GM20000 (cell line): ENCODE data around the gene ITGA6.
"Not testable (repeated sequence)": the region's sequence is repeated elsewhere in the genome, so short reads cannot be mapped to it uniquely, and the experiment has no call there.

Source experiments
- DNase-seq: peaks from one replicate; pipeline ENCODE4 v3.0.0; 2012; ENCODE audit warnings: low spot score
- CTCF ChIP-seq: IDR thresholded peaks from 2 replicates; pipeline ENCODE4 v1.5.1; 2012; ENCODE audit warnings: mild to moderate bottlenecking, control low read depth; ENCODE audit errors: extremely low read depth, missing control alignments

Gene ITGA6

GRCh38 chr2:172518995-172519394 is 91.6 kb downstream of the ITGA6 start:
- TF ChIP-seq CTCF: no peak
- no peak for DNase-seq

- TF ChIP-seq CTCF: no peak
- DNase-seq: no peak
Observed at GRCh38 chr2:172525601-172526000, 98.2 kb downstream of the ITGA6 start.

- DNase-seq: no peak
- no peak for TF ChIP-seq CTCF
Observed at GRCh38 chr2:172531309-172531708, 103.9 kb downstream of the ITGA6 start.

GRCh38 chr2:172532461-172532860 is 105.1 kb downstream of the ITGA6 start:
- not testable (repeated sequence) for DNase-seq

GRCh38 chr2:172533687-172534086 is 106.3 kb downstream of the ITGA6 start:
- DNase-seq: no peak
- no peak for TF ChIP-seq CTCF

GRCh38 chr2:172535119-172535518 is 107.7 kb downstream of the ITGA6 start:
- no peak for DNase-seq
- TF ChIP-seq CTCF: no peak

- not testable (repeated sequence) for DNase-seq
Observed at GRCh38 chr2:172537851-172538250, 110.5 kb downstream of the ITGA6 start.

GRCh38 chr2:172539767-172540166 is 112.4 kb downstream of the ITGA6 start:
- no peak for DNase-seq
- no peak for TF ChIP-seq CTCF

GRCh38 chr2:172540421-172540820 is 113.0 kb downstream of the ITGA6 start:
- TF ChIP-seq CTCF: no peak
- DNase-seq: no peak
